Caco-2 (cell line): ENCODE measurements around the gene TXNRD1. TPM values are rescaled to one million over a fixed set of nuclear protein-coding genes. Genes with fewer than 3 reads are reported as not detected.
"Not testable (repeated sequence)": the region's sequence is repeated elsewhere in the genome, so short reads cannot be mapped to it uniquely, and the experiment has no call there.

ENCODE experiments used
- BruUV-seq: library from RNA; stranded (reverse); fragments of 400-500 nt; replicated peaks from 2 replicates; lab custom pipeline; 2021; lab: Mats Ljungman, UMichigan
- CTCF ChIA-PET: fragments of 300-600 bp; sonication (Branson Sonifier 250); formaldehyde crosslinking; loops from one replicate; lab custom pipeline; 2022; ENCODE audit warnings: antibody characterized with exemption; lab: Charles Lee
- POLR2A ChIA-PET: fragments of 300-600 bp; sonication (Branson Sonifier 250); formaldehyde crosslinking; loops from one replicate; lab custom pipeline; 2022; ENCODE audit warnings: antibody characterized with exemption; lab: Charles Lee
- DNase-seq, 2 experiments: peaks; one replicate each; pipeline versions ENCODE4 v3.0.0 to v3.0.0-alpha.2; 2020 to 2022
- H3K27me3 ChIP-seq: replicated peaks from 2 replicates; pipeline ENCODE4 v1.6.0; 2011; ENCODE audit warnings: low read length; ENCODE audit not compliant: control insufficient read depth, insufficient read depth
- H3K36me3 ChIP-seq: 2 replicates; pipeline ENCODE4 v1.5.1; 2011; ENCODE audit warnings: low read length; ENCODE audit not compliant: control insufficient read depth, insufficient read depth
- H3K4me1 ChIP-seq: fragments of 250-450 bp; sonication (Bioruptor Pico); 2 replicates; pipeline ENCODE4 v1.5.1; 2020; ENCODE audit warnings: mild to moderate bottlenecking
- H3K4me3 ChIP-seq: 2 replicates; pipeline ENCODE4 v1.5.1; 2011; ENCODE audit warnings: low read depth, mild to moderate bottlenecking, control low read depth, low read length
- H3K9me3 ChIP-seq: fragments of 250-450 bp; sonication (Bioruptor Pico); 2 replicates; pipeline ENCODE4 v1.5.1; 2020; ENCODE audit warnings: mild to moderate bottlenecking, moderate library complexity
- H3K27ac Mint-ChIP-seq: one replicate; pipeline ENCODE4 v1.8.0; 2022; ENCODE audit warnings: mixed read lengths; ENCODE audit not compliant: unreplicated experiment
- H3K27me3 Mint-ChIP-seq: one replicate; pipeline ENCODE4 v1.8.0; 2022; ENCODE audit warnings: mixed read lengths; ENCODE audit not compliant: insufficient read depth, unreplicated experiment
- H3K36me3 Mint-ChIP-seq: one replicate; pipeline ENCODE4 v1.8.0; 2022; ENCODE audit warnings: mild to moderate bottlenecking, mixed read lengths; ENCODE audit not compliant: insufficient read depth, unreplicated experiment
- H3K4me1 Mint-ChIP-seq: one replicate; pipeline ENCODE4 v1.8.0; 2022; ENCODE audit warnings: low read depth, mixed read lengths; ENCODE audit not compliant: unreplicated experiment
- H3K4me3 Mint-ChIP-seq: one replicate; pipeline ENCODE4 v1.8.0; 2022; ENCODE audit warnings: mild to moderate bottlenecking, moderate library complexity, mixed read lengths; ENCODE audit not compliant: unreplicated experiment
- H3K9me3 Mint-ChIP-seq: one replicate; pipeline ENCODE4 v1.8.0; 2022; ENCODE audit warnings: mixed read lengths; ENCODE audit not compliant: unreplicated experiment
- intact Hi-C: fragments of 100-400 bp; cut with micrococcal nuclease; formaldehyde crosslinking; loops from one replicate; pipeline ENCODE4 v1.10.0; 2022; ENCODE audit not compliant: unreplicated experiment
- total RNA-seq: library from RNA; stranded (reverse); gene quantifications from 2 replicates; pipeline ENCODE4 v1.2.3, GENCODE V29; 2022
- TF ChIP-seq, protein P1 (sequence below), 2 experiments: fragments of 200-600 bp in 1 of 2; IDR thresholded peaks; 1 replicate in 1 of 2; 2 replicates in 1 of 2; pipeline versions ENCODE4 v1.5.1 to v1.8.0; 2011 to 2022; ENCODE audit warnings: antibody characterized with exemption in 1 of 2, control low read depth in 1 of 2, inconsistent platforms in 1 of 2, low read depth in 1 of 2, low read length in 1 of 2, mild to moderate bottlenecking in 1 of 2, moderate library complexity in 1 of 2; ENCODE audit not compliant: insufficient read depth in 1 of 2, severe bottlenecking in 1 of 2, unreplicated experiment in 1 of 2

The TXNRD1 gene
- total RNA-seq, 1 experiment from 2014 or later = 115 TPM

- no peaks in the 10 kb centered on the region for H3K36me3 ChIP-seq
- ChIA-PET CTCF (no interaction called here), POLR2A (no interaction called here)
- intact Hi-C loops = no loop called here
- Mint-ChIP-seq H3K4me1 (peaks cover 6% of the 10 kb centered on the region), H3K4me3 (no peak overlapping the region), H3K9me3 (no peaks in the 10 kb centered on the region), H3K27ac (no peak overlapping the region), H3K27me3 (peaks cover 5% of the 10 kb centered on the region), H3K36me3 (peaks cover 4% of the 10 kb centered on the region)
- no peaks in the 10 kb centered on the region for H3K4me1 ChIP-seq
- no peak for DNase-seq
- no peaks in the 10 kb centered on the region for H3K9me3 ChIP-seq
- BruUV-seq = no TSS peak
- H3K4me3 ChIP-seq = no peak overlapping the region
- no peaks in the 10 kb centered on the region for H3K27me3 ChIP-seq
- TF ChIP-seq, protein P1, sequence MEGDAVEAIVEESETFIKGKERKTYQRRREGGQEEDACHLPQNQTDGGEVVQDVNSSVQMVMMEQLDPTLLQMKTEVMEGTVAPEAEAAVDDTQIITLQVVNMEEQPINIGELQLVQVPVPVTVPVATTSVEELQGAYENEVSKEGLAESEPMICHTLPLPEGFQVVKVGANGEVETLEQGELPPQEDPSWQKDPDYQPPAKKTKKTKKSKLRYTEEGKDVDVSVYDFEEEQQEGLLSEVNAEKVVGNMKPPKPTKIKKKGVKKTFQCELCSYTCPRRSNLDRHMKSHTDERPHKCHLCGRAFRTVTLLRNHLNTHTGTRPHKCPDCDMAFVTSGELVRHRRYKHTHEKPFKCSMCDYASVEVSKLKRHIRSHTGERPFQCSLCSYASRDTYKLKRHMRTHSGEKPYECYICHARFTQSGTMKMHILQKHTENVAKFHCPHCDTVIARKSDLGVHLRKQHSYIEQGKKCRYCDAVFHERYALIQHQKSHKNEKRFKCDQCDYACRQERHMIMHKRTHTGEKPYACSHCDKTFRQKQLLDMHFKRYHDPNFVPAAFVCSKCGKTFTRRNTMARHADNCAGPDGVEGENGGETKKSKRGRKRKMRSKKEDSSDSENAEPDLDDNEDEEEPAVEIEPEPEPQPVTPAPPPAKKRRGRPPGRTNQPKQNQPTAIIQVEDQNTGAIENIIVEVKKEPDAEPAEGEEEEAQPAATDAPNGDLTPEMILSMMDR (IDR thresholded peaks at IDR 0.05; ENCODE audit: insufficient read depth in 1 of 2, low read depth in 1 of 2, low read length in 1 of 2, severe bottlenecking in 1 of 2, unreplicated experiment in 1 of 2) = no peak
These were observed 169.9 kb downstream of the TXNRD1 start for GRCh38 chr12:104385510-104385909.

DNA sequence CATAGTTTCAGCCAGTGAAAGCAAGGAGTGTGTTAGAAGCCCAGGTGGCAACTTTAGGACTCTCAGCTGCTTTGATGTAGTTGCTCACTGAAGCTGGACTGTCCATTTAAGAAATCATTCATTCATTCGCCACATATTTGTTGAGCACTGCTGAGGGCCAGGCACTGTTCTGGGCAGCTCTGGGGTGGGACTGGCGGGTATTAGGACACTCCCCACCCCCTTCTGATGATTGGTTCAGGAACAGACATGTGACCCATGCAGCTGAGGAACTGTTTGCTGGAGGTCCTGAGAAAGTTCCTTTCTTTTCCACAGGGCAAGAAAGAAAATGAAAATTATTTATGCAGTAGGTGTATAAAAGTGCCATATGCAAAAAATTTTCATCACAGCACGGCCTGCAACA lies 170.9 kb downstream of the TXNRD1 start:
- ChIA-PET POLR2A (no interaction called here), CTCF (no interaction called here)
- no TSS peak for BruUV-seq
- no peak for DNase-seq
- Mint-ChIP-seq H3K27me3 (peaks cover 3% of the 10 kb centered on the region), H3K4me3 (no peak overlapping the region), H3K36me3 (peaks cover 4% of the 10 kb centered on the region), H3K9me3 (no peaks in the 10 kb centered on the region), H3K27ac (no peak overlapping the region), H3K4me1 (peaks cover 4% of the 10 kb centered on the region)
- H3K9me3 ChIP-seq = no peaks in the 10 kb centered on the region
- no peak overlapping the region for H3K4me3 ChIP-seq
- no peaks in the 10 kb centered on the region for H3K4me1 ChIP-seq
- no peaks in the 10 kb centered on the region for H3K36me3 ChIP-seq
- intact Hi-C loops = no loop called here
- TF ChIP-seq, protein P1 (IDR thresholded peaks at IDR 0.05; ENCODE audit: insufficient read depth in 1 of 2, low read depth in 1 of 2, low read length in 1 of 2, severe bottlenecking in 1 of 2, unreplicated experiment in 1 of 2) = no peak
- no peaks in the 10 kb centered on the region for H3K27me3 ChIP-seq

- Mint-ChIP-seq H3K36me3 (peaks cover 4% of the 10 kb centered on the region), H3K4me1 (no peaks in the 10 kb centered on the region), H3K27me3 (no peaks in the 10 kb centered on the region), H3K4me3 (no peak overlapping the region), H3K9me3 (no peaks in the 10 kb centered on the region), H3K27ac (no peak overlapping the region)
- no TSS peak for BruUV-seq
- ChIA-PET CTCF (no interaction called here), POLR2A (no interaction called here)
- H3K4me1 ChIP-seq = no peaks in the 10 kb centered on the region
- H3K9me3 ChIP-seq = no peaks in the 10 kb centered on the region
- no peaks in the 10 kb centered on the region for H3K27me3 ChIP-seq
- H3K4me3 ChIP-seq = no peak overlapping the region
- TF ChIP-seq, protein P1 (IDR thresholded peaks at IDR 0.05; ENCODE audit: insufficient read depth in 1 of 2, low read depth in 1 of 2, low read length in 1 of 2, severe bottlenecking in 1 of 2, unreplicated experiment in 1 of 2) = no peak
- no peak for DNase-seq
- H3K36me3 ChIP-seq = no peaks in the 10 kb centered on the region
- intact Hi-C loops = no loop called here
These were observed 171.6 kb downstream of the TXNRD1 start for GRCh38 chr12:104387190-104387589.

GRCh38 chr12:104394086-104394485 lies 178.5 kb downstream of the TXNRD1 start:
- H3K9me3 Mint-ChIP-seq = peaks cover 16% of the 10 kb centered on the region
- H3K27ac Mint-ChIP-seq, H3K36me3 ChIP-seq, intact Hi-C loops, DNase-seq, H3K4me1 ChIP-seq, H3K4me1 Mint-ChIP-seq, H3K9me3 ChIP-seq, H3K27me3 ChIP-seq, POLR2A ChIA-PET, H3K4me3 ChIP-seq, H3K27me3 Mint-ChIP-seq, CTCF ChIA-PET, BruUV-seq, H3K4me3 Mint-ChIP-seq, H3K36me3 Mint-ChIP-seq: not testable (repeated sequence)
